GM23338 (cell line): ENCODE data around the gene ZNF692. TPM values are rescaled to one million over a fixed set of nuclear protein-coding genes. Genes with fewer than 3 reads are reported as not detected.

ENCODE experiments used
- ATAC-seq: fragments of 200-7000 bp; cut with Tn5 transposase; 3 replicates; pipeline ENCODE4 v1.9.1; 2020
- DNase-seq: peaks from one replicate; pipeline ENCODE4 v3.0.0-alpha.2; 2015; ENCODE audit warnings: low spot score
- H2AFZ ChIP-seq: fragments of 200-600 bp; sonication (generic); 2 replicates; pipeline ENCODE4 v1.8.0; 2016; ENCODE audit warnings: antibody characterized with exemption, mild to moderate bottlenecking, moderate library complexity
- H3F3A ChIP-seq: fragments of 200-600 bp; sonication (generic); replicated peaks from 2 replicates; pipeline ENCODE4 v1.8.0; 2017; ENCODE audit warnings: antibody characterized with exemption, mixed run types, low read depth
- H3K27ac ChIP-seq: fragments of 200-600 bp; sonication (generic); 2 replicates; pipeline ENCODE4 v1.6.1; 2016; ENCODE audit warnings: low read depth
- H3K27me3 ChIP-seq: fragments of 200-600 bp; sonication (generic); 2 replicates; pipeline ENCODE4 v1.8.0; 2016; ENCODE audit warnings: mild to moderate bottlenecking, mixed run types, moderate library complexity; ENCODE audit not compliant: insufficient read depth
- H3K36me3 ChIP-seq: fragments of 200-600 bp; sonication (generic); 2 replicates; pipeline ENCODE4 v1.8.0; 2016; ENCODE audit warnings: mild to moderate bottlenecking; ENCODE audit not compliant: insufficient read depth
- H3K4me1 ChIP-seq: fragments of 200-600 bp; sonication (generic); 2 replicates; pipeline ENCODE4 v1.8.0; 2016; ENCODE audit warnings: mild to moderate bottlenecking, moderate library complexity; ENCODE audit not compliant: insufficient read depth
- H3K4me2 ChIP-seq: fragments of 200-600 bp; sonication (generic); 2 replicates; pipeline ENCODE4 v1.7.1; 2017; ENCODE audit warnings: mixed run types
- H3K4me3 ChIP-seq: fragments of 200-600 bp; sonication (generic); 2 replicates; pipeline ENCODE4 v1.6.1; 2016; ENCODE audit warnings: mixed run types
- H3K79me2 ChIP-seq: fragments of 200-600 bp; sonication (generic); replicated peaks from 2 replicates; pipeline ENCODE4 v1.8.0; 2017; ENCODE audit warnings: mild to moderate bottlenecking; ENCODE audit not compliant: insufficient read depth
- H3K9me2 ChIP-seq: fragments of 200-600 bp; sonication (generic); 2 replicates; pipeline ENCODE4 v1.8.0; 2017; ENCODE audit not compliant: insufficient read depth
- H4K20me1 ChIP-seq: fragments of 200-600 bp; sonication (generic); replicated peaks from 2 replicates; pipeline ENCODE4 v1.8.0; 2017; ENCODE audit warnings: mild to moderate bottlenecking; ENCODE audit not compliant: insufficient read depth
- H3K27ac Mint-ChIP-seq: 2 replicates; pipeline ENCODE4 v1.8.0; 2020; ENCODE audit warnings: inconsistent platforms, mild to moderate bottlenecking, moderate library complexity, mixed read lengths
- H3K27me3 Mint-ChIP-seq: 3 replicates; pipeline ENCODE4 v1.8.0; 2022; ENCODE audit warnings: low read depth, mild to moderate bottlenecking, moderate library complexity, mixed read lengths, inconsistent platforms; ENCODE audit not compliant: insufficient read depth, poor library complexity
- H3K36me3 Mint-ChIP-seq: 3 replicates; pipeline ENCODE4 v1.8.0; 2021; ENCODE audit warnings: low read depth, mild to moderate bottlenecking, inconsistent platforms, moderate library complexity, mixed read lengths
- H3K4me1 Mint-ChIP-seq: 3 replicates; pipeline ENCODE4 v1.8.0; 2020; ENCODE audit warnings: mild to moderate bottlenecking, inconsistent platforms, mixed read lengths
- H3K4me3 Mint-ChIP-seq: 3 replicates; pipeline ENCODE4 v1.8.0; 2021; ENCODE audit warnings: moderate library complexity, mild to moderate bottlenecking, inconsistent platforms, mixed read lengths
- H3K9me3 Mint-ChIP-seq: 3 replicates; pipeline ENCODE4 v1.8.0; 2020; ENCODE audit warnings: moderate library complexity, mild to moderate bottlenecking, inconsistent platforms, mixed read lengths
- CREB1 ChIP-seq: fragments of 250-450 bp; sonication (Bioruptor Pico); IDR thresholded peaks from 2 replicates; pipeline ENCODE4 v1.5.0; 2020; ENCODE audit warnings: low read depth, mild to moderate bottlenecking, moderate library complexity
- JUNB ChIP-seq: IDR thresholded peaks from one replicate; pipeline ENCODE4 v1.6.1; 2016; ENCODE audit warnings: antibody characterized with exemption; ENCODE audit not compliant: unreplicated experiment
- NANOG ChIP-seq: IDR thresholded peaks from 2 replicates; pipeline ENCODE4 v1.6.1; 2016; ENCODE audit warnings: antibody characterized with exemption, borderline replicate concordance
- POLR2AphosphoS5 ChIP-seq: IDR thresholded peaks from 2 replicates; pipeline ENCODE4 v1.6.1; 2016; ENCODE audit warnings: antibody characterized with exemption, low read depth
- REST ChIP-seq: IDR thresholded peaks from one replicate; pipeline ENCODE4 v1.6.1; 2018; ENCODE audit warnings: antibody characterized with exemption; ENCODE audit not compliant: unreplicated experiment
- STAT1 ChIP-seq: IDR thresholded peaks from one replicate; pipeline ENCODE4 v1.6.1; 2016; ENCODE audit warnings: antibody characterized with exemption; ENCODE audit not compliant: unreplicated experiment
- ZNF331 ChIP-seq: fragments of 250-450 bp; sonication (Bioruptor Pico); IDR thresholded peaks from 2 replicates; pipeline ENCODE4 v1.5.0; 2020; ENCODE audit warnings: low read depth, mild to moderate bottlenecking, moderate library complexity
- polyA plus RNA-seq: library from polyadenylated mRNA; unstranded; fragments of >200 nt; fragmentation: Nextera tagmentation; extraction: Ambion mirVana; gene quantifications from 2 replicates; pipeline ENCODE4 v1.2.1, GENCODE V29; 2016
- total RNA-seq: library from RNA; depleted of rRNA; stranded (reverse); fragments of >200 nt; shearing (Covaris generic); gene quantifications from 2 replicates; pipeline ENCODE4 v1.2.3, GENCODE V29; 2014
- TF ChIP-seq, protein P1 (sequence below), 2 experiments: fragments of 200-600 bp in 1 of 2; sonication (generic) in 1 of 2; conservative IDR thresholded peaks; 2 replicates each; pipeline versions ENCODE4 v1.5.1 to v1.6.1; 2016 to 2017; ENCODE audit warnings: antibody characterized with exemption in 2 of 2, low read depth in 2 of 2, mild to moderate bottlenecking in 2 of 2, moderate library complexity in 1 of 2
- TF ChIP-seq, protein P2 (sequence below): IDR thresholded peaks from 2 replicates; pipeline ENCODE4 v1.6.1; 2016; ENCODE audit warnings: antibody characterized with exemption

The ZNF692 gene
- total and polyA plus RNA-seq, 2 experiments from 2014 or later, result 41.2 to 57.1 TPM

GRCh38 chr1:248815407-248816034, 43.4 kb downstream of the ZNF692 start:
- peaks cover 7% of the 10 kb centered on the region for H3K27me3 Mint-ChIP-seq
- no peaks in the 10 kb centered on the region; the same call in 2 of the 3 replicates for H3K9me3 Mint-ChIP-seq
- H3K36me3 Mint-ChIP-seq, result peaks cover 64% of the 10 kb centered on the region
- Histone ChIP-seq H3K4me1 (0 out of 2 replicates have a peak, but pooled peaks cover 5% of the 10 kb centered on the region), H3K9me2 (no peaks in the 10 kb centered on the region), H3F3A (no peaks in the 10 kb centered on the region), H3K36me3 (peaks cover 6% of the 10 kb centered on the region; the same call in 1 of the 2 replicates), H2AFZ (no peak overlapping the region), H3K27me3 (no peaks in the 10 kb centered on the region), H3K4me3 (no peak overlapping the region), H3K27ac (no peak overlapping the region), H4K20me1 (peaks cover 1% of the 10 kb centered on the region), H3K4me2 (0 out of 2 replicates have a peak overlapping the region, but pooled peaks have one; percentile 38), H3K79me2 (peaks cover 23% of the 10 kb centered on the region)
- peaks cover 32% of the 10 kb centered on the region for H3K4me1 Mint-ChIP-seq
- ATAC-seq (peak; percentile 20), DNase-seq (no peak)
- H3K4me3 Mint-ChIP-seq, result no peak overlapping the region; the same call in 2 of the 3 replicates
- TF ChIP-seq CREB1 (no peak), JUNB (no peak), STAT1 (no peak), NANOG (no peak), REST (no peak)
- TF ChIP-seq, protein P1, sequence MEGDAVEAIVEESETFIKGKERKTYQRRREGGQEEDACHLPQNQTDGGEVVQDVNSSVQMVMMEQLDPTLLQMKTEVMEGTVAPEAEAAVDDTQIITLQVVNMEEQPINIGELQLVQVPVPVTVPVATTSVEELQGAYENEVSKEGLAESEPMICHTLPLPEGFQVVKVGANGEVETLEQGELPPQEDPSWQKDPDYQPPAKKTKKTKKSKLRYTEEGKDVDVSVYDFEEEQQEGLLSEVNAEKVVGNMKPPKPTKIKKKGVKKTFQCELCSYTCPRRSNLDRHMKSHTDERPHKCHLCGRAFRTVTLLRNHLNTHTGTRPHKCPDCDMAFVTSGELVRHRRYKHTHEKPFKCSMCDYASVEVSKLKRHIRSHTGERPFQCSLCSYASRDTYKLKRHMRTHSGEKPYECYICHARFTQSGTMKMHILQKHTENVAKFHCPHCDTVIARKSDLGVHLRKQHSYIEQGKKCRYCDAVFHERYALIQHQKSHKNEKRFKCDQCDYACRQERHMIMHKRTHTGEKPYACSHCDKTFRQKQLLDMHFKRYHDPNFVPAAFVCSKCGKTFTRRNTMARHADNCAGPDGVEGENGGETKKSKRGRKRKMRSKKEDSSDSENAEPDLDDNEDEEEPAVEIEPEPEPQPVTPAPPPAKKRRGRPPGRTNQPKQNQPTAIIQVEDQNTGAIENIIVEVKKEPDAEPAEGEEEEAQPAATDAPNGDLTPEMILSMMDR (conservative IDR thresholded peaks at IDR 0.05; ENCODE audit: low read depth in 2 of 2), result no peak
- H3K27ac Mint-ChIP-seq, result peak overlapping the region; percentile 44; the same call in 1 of the 2 replicates

DNA sequence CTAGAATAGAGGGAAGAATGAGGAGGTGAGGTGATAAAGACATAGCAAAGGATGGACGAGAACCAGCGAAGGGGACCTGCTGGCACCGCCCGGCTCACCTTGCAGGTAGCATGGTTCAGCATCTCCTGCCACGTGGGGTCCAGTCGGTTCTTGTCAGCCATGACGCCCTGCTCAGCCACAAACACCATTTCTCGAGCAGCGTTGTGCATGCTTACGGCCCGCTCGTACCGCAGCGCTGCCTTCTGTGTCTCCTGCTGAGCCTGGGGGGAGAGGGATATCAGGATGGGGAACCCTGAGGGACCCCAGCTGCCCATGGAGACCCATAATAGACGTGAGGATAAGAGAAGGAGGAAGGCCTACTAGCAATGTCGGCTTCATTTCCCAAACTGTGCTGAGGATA, 44.5 kb downstream of the ZNF692 start:
- Histone ChIP-seq H2AFZ (no peak overlapping the region), H3K79me2 (peaks cover 12% of the 10 kb centered on the region), H3F3A (no peaks in the 10 kb centered on the region), H3K4me2 (no peak overlapping the region), H3K27ac (no peak overlapping the region), H3K9me2 (no peaks in the 10 kb centered on the region), H3K4me1 (0 out of 2 replicates have a peak, but pooled peaks cover 5% of the 10 kb centered on the region), H3K27me3 (no peaks in the 10 kb centered on the region), H3K36me3 (peaks cover 6% of the 10 kb centered on the region; the same call in 1 of the 2 replicates), H4K20me1 (no peaks in the 10 kb centered on the region; the same call in none of the 2 replicates), H3K4me3 (no peak overlapping the region)
- ATAC-seq, result no peak
- H3K9me3 Mint-ChIP-seq, result no peaks in the 10 kb centered on the region; the same call in 2 of the 3 replicates
- H3K36me3 Mint-ChIP-seq, result peaks cover 58% of the 10 kb centered on the region
- no peak overlapping the region for H3K27ac Mint-ChIP-seq
- H3K4me3 Mint-ChIP-seq, result no peak overlapping the region
- peaks cover 23% of the 10 kb centered on the region for H3K4me1 Mint-ChIP-seq
- H3K27me3 Mint-ChIP-seq, result peaks cover 7% of the 10 kb centered on the region
- no peak for DNase-seq
- no peak for TF ChIP-seq REST
- TF ChIP-seq, protein P2, sequence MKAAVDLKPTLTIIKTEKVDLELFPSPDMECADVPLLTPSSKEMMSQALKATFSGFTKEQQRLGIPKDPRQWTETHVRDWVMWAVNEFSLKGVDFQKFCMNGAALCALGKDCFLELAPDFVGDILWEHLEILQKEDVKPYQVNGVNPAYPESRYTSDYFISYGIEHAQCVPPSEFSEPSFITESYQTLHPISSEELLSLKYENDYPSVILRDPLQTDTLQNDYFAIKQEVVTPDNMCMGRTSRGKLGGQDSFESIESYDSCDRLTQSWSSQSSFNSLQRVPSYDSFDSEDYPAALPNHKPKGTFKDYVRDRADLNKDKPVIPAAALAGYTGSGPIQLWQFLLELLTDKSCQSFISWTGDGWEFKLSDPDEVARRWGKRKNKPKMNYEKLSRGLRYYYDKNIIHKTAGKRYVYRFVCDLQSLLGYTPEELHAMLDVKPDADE, result no peak
- TF ChIP-seq POLR2AphosphoS5, result no peak
- TF ChIP-seq ZNF331 (CRISPR knock-in tag), result no peak
- TF ChIP-seq NANOG, result no peak
